GM18505 (cell line): ENCODE results near the gene CINP.
"Not testable (repeated sequence)": the region's sequence is repeated elsewhere in the genome, so short reads cannot be mapped to it uniquely, and the experiment has no call there.

ENCODE experiments used
- ATAC-seq: cut with Tn5 transposase; IDR thresholded peaks from one replicate; pipeline ENCODE4 v1.9.1; 2021; ENCODE audit not compliant: unreplicated experiment
- POLR2A ChIP-seq: IDR thresholded peaks from 4 replicates; pipeline ENCODE4 v1.6.1; 2011; ENCODE audit warnings: borderline replicate concordance; ENCODE audit not compliant: insufficient read depth, insufficient read length; ENCODE audit errors: extremely low read depth

The CINP gene

DNA sequence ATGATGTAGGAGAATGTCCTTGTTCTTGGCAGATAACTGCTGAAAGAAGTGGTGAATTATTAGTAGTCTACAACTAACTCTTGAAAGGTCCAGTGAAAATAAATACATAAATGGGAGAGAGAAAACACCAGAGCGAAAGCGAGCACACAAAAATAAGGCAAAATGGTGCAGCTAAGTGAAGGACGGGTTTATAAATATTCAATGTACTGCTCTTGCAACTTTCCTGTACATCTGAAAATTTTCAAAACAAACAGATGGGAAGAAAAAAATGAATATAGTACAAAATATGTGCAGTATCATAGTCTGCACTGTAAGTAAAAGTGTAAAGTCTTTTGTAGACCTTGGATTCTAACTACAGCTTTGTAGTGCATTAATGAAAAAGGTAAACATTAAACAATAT, 59.0 kb downstream of the CINP start:
- TF ChIP-seq POLR2A: no peak
- no peak for ATAC-seq

DNA sequence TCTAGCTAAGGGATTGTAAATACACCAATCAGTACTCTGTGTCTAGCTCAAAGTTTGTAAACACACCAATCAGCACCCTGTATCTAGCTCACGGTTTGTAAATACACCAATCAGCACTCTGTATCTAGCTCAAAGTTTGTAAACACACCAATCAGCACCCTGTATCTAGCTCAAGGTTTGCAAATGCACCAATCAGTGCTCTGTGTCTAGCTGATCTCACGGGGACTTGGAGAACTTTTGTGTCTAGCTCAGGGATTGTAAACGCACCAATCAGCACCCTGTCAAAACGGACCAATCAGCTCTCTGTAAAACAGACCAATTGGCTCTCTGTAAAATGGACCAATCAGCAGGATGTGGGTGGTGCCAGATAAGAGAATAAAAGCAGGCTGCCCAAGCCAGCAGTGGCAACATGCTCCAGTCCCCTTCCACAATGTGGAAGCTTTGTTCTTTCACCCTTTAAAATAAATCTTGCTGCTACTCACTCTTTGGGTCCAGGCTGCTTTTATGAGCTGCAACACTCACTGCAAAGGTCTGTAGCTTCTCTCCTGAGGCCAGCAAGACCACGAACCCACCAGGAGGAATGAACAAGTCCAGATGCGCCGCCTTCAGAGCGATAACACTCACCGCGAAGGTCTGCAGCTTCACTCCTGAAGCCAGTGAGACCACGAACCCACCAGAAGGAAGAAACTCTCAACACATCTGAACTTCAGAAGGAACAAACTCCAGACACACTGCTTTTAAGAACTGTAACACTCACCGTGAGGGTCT, 64.2 kb downstream of the CINP start:
- not testable (repeated sequence) for ATAC-seq
